Natural killer cell treated with Interleukin-12 subunit alpha and Interleukin-12 subunit beta and Interleukin-15 and Interleukin-18, amount 100 ng/mL, for 72 hours (primary cell): Measurements from ENCODE around the gene TMEM47. TPM values are rescaled to one million over a fixed set of nuclear protein-coding genes. Genes with fewer than 3 reads are reported as not detected.

Source experiments
- ATAC-seq, 2 donors: fragments of 150-1000 bp; cut with Tn5 transposase in 1 of 2; sonication (Bioruptor Pico), chemical (Tn5 transposase) in 1 of 2; 2 replicates each; pipeline ENCODE4 v1.10.0; 2021
- DNase-seq: peaks from one replicate; pipeline ENCODE4 v3.0.0; 2022; ENCODE audit warnings: low spot score
- H3K27ac Mint-ChIP-seq, 2 donors: 1 replicate in 1 of 2; 2 replicates in 1 of 2; pipeline ENCODE4 v1.8.0; 2022; ENCODE audit warnings: mixed read lengths in 2 of 2, mild to moderate bottlenecking in 1 of 2, moderate library complexity in 1 of 2
- H3K27me3 Mint-ChIP-seq, 2 donors: 1 replicate in 1 of 2; 2 replicates in 1 of 2; pipeline ENCODE4 v1.8.0; 2022; ENCODE audit warnings: mixed read lengths in 2 of 2
- H3K36me3 Mint-ChIP-seq: one replicate; pipeline ENCODE4 v1.8.0; 2022; ENCODE audit warnings: mixed read lengths
- H3K4me1 Mint-ChIP-seq, 2 donors: 1 replicate in 1 of 2; 2 replicates in 1 of 2; pipeline ENCODE4 v1.8.0; 2022; ENCODE audit warnings: low read depth in 2 of 2, mixed read lengths in 2 of 2, mild to moderate bottlenecking in 1 of 2
- H3K4me3 Mint-ChIP-seq: one replicate; pipeline ENCODE4 v1.8.0; 2022; ENCODE audit warnings: mixed read lengths
- H3K9me3 Mint-ChIP-seq: 2 replicates; pipeline ENCODE4 v1.8.0; 2022; ENCODE audit warnings: mixed read lengths
- total RNA-seq, 2 donors: library from RNA; stranded (reverse); gene quantifications; one replicate each; pipeline ENCODE4 v1.2.3, GENCODE V29; 2022

Gene TMEM47
- total RNA-seq, 2 donors from 2014 or later: not detected

DNA sequence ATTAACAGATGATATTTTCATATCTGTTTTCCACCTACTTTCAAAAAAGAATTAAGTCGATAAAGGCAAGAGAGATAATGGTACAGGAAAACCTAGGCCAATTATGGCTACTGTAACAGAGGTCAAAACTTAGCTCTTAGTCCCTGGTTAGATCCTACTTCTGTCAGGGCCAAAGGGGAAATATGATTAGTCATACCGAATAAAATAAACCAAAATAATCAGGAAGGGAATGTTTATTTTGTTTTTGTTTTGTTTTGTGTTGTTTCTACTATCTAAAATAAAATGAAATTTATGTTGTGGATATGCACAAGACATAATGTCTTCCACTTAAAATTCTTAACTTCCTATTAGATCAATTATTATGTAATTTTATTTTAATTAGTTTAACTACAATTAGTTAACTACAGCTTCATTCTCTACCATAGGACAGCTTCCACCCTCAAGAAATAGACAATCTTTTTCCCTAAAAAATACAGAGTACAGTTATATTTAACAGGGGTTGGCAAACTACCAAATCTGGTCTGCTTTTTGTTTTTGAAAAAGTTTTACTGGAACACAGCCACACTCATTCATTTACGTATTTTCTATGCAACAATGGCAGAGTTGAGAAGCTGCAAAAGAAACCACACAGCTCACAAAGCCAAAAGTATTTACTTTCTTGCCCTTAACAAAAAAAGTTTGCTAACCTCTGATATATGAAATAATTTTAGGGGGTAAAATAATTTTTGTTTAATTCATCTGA lies 25.4 kb downstream of the TMEM47 start:
- H3K27ac Mint-ChIP-seq: no peak overlapping the region
- DNase-seq: no peak
- no peaks in the 10 kb centered on the region for H3K9me3 Mint-ChIP-seq

DNA sequence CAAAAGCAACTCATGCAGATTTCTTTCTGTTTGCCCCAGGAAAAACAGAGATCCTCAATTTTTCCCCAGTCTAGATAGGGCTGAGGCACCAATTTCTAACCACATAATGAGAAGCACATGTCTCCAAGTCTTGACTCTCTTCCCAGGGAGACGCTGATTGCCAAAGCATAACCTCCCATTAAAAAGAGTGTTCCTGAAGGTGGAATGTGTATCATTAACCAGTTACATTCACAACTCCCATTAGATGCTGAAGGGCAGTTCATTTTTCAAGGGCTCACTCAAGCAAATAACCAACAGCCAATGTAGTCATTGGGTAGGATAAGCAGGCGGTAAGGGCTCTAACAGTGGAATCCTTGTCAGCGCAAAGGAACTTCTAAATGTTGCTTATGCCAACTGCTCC lies 27.5 kb downstream of the TMEM47 start:
- Mint-ChIP-seq H3K27ac (no peak overlapping the region), H3K4me1 (no peaks in the 10 kb centered on the region), H3K4me3 (no peak overlapping the region), H3K27me3 (no peaks in the 10 kb centered on the region), H3K9me3 (no peaks in the 10 kb centered on the region), H3K36me3 (no peaks in the 10 kb centered on the region)
- ATAC-seq (no peak), DNase-seq (no peak)

More for the DNA sequence above, 25.4 kb downstream of the TMEM47 start:
- Mint-ChIP-seq H3K4me1 (no peaks in the 10 kb centered on the region), H3K36me3 (no peaks in the 10 kb centered on the region), H3K4me3 (no peak overlapping the region), H3K27me3 (peaks cover 0 to 5% of the 10 kb centered on the region in 2 donors)
- ATAC-seq: no peak

DNA sequence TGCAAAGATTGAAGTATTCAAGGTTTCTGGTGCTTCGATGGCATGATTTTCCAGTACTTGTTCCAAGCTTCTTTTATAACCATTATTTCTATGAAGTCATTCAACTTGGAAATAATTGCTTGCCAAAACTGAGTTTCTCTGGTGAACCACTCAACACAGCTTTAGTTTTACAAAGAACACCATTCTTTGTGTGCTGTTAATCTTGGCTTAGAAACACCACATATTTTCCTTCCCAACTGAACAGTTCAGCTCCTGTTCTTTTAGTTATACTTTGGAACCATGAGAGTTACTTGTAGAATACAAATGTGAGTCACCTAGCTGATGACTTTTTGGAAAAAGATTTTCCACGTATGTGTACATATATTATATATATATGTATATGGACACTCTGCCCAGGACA lies 32.7 kb downstream of the TMEM47 start:
- H3K4me1 Mint-ChIP-seq: no peaks in the 10 kb centered on the region
- DNase-seq: no peak
- H3K4me3 Mint-ChIP-seq: no peak overlapping the region
- H3K9me3 Mint-ChIP-seq: no peaks in the 10 kb centered on the region
- ATAC-seq: no peak
- H3K36me3 Mint-ChIP-seq: no peaks in the 10 kb centered on the region
- H3K27me3 Mint-ChIP-seq: no peaks in the 10 kb centered on the region
- no peak overlapping the region for H3K27ac Mint-ChIP-seq

DNA sequence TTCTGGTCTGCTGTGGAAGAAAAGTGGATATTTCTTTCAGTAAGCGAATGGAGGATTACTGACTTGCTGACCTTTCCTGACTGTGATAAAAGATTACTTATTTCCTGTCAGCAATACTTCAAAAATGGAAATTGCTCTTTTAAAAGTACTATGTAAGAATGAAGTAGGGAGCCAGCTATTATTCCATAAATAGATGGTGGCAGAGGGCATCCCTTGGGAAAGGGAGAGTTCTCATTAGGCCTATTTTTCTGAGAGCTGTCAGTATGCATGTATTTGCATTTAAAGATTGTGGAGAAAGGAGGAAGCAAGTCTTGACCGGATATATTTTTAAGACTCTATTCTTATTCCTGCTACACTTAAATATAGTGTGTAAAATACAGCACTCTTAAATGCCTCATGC lies 37.2 kb downstream of the TMEM47 start:
- no peak for DNase-seq
- Mint-ChIP-seq H3K9me3 (no peaks in the 10 kb centered on the region), H3K27ac (no peak overlapping the region), H3K27me3 (no peaks in the 10 kb centered on the region), H3K4me1 (no peaks in the 10 kb centered on the region), H3K36me3 (no peaks in the 10 kb centered on the region), H3K4me3 (no peak overlapping the region)
- no peak for ATAC-seq

DNA sequence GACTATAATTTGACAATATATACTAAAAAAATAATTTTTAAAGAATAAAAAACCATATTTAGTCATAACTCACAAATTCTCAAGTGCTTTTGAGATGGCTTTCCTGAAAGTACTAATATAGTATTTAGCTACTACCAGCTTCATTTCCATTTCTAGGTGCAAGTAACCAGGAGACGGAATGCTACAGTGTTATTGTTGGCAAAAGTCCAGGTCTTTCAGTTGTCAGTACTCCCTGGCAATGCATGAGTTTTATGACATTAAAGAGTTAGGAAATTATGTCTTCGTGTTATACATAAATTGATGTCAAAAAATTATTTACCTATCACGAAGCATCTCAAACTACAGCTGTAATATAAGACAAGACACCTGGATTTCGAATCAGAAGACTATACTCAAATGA lies 45.0 kb downstream of the TMEM47 start:
- no peaks in the 10 kb centered on the region for H3K36me3 Mint-ChIP-seq
- H3K9me3 Mint-ChIP-seq: peaks cover 7% of the 10 kb centered on the region
- ATAC-seq (no peak), DNase-seq (no peak)
- no peaks in the 10 kb centered on the region for H3K27me3 Mint-ChIP-seq
- no peaks in the 10 kb centered on the region for H3K4me1 Mint-ChIP-seq
- no peak overlapping the region for H3K27ac Mint-ChIP-seq
- no peak overlapping the region for H3K4me3 Mint-ChIP-seq

DNA sequence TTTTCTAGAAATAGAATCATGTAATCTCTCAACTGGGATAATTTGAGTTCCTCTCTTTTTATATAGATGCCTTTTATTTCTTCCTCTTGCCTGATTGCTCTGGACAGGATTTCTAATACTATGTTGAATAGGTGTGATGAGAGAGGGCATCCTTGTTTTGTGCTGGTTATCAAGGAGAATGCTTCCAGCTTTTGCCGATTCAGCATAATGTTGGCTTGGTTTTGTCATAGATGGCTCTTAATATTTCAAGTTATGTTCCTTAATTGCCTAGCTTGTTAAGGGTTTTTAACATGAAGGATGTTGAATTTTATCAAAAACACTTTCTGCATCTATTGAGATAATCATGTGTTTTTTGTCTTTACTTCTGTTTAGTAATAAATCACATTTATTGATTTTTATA lies 58.7 kb downstream of the TMEM47 start:
- Mint-ChIP-seq H3K4me3 (no peak overlapping the region), H3K27me3 (no peaks in the 10 kb centered on the region), H3K4me1 (no peaks in the 10 kb centered on the region), H3K27ac (no peak overlapping the region), H3K9me3 (peaks cover 20% of the 10 kb centered on the region), H3K36me3 (peaks cover 10% of the 10 kb centered on the region)
- no peak for DNase-seq
- ATAC-seq: no peak

DNA sequence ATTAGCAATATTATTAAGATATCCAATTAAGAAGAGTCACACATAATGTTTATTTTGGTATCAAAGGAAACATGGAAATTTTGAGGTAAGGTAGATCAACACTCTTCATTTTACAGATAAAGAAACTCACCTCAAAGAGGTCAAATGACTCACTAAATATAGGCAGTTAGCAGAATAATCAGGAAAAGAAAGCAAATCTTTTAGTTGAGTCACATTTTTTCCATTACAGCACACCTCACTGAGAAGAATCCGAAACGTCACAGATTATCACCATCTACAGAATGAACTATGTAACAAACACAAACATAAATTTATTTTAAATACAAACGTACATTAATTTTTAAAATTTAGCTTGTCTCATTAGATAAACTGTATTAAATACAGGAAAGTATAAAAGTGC lies 70.1 kb downstream of the TMEM47 start:
- Mint-ChIP-seq H3K9me3 (peaks cover 9% of the 10 kb centered on the region), H3K36me3 (no peaks in the 10 kb centered on the region), H3K27ac (no peak overlapping the region), H3K4me3 (no peak overlapping the region), H3K27me3 (peaks cover 0 to 3% of the 10 kb centered on the region in 2 donors), H3K4me1 (no peaks in the 10 kb centered on the region)
- no peak for DNase-seq
- no peak for ATAC-seq

DNA sequence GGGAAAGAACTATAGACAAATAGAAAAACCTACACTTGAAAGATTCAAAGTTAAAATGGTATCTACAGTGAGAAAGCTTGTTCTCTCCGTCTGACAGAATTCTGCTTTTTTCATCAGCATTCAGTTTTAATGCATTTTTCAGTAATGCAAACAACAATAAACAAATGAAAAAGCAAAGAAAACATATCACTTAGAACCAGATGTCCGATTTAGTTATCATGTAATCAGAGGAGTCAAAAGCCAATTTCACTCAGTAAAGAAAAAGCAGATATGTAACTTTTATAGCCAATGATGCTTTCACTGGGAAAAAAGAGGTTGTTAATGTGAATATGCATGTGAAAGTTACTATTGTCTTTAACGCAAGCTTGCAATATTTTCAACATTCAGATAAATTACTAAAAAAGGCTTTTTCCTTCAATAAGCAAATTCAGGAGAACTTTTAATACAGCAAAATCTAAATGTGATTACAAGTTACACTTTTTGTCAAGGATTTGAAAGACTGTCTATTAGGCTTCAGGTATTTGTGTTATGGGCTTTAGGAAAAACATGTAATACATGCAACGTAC lies 70.7 kb downstream of the TMEM47 start:
- Mint-ChIP-seq H3K9me3 (peaks cover 9% of the 10 kb centered on the region), H3K27ac (no peak overlapping the region), H3K4me3 (no peak overlapping the region), H3K4me1 (no peaks in the 10 kb centered on the region), H3K36me3 (no peaks in the 10 kb centered on the region), H3K27me3 (peaks cover 0 to 3% of the 10 kb centered on the region in 2 donors)
- no peak for DNase-seq
- no peak for ATAC-seq

DNA sequence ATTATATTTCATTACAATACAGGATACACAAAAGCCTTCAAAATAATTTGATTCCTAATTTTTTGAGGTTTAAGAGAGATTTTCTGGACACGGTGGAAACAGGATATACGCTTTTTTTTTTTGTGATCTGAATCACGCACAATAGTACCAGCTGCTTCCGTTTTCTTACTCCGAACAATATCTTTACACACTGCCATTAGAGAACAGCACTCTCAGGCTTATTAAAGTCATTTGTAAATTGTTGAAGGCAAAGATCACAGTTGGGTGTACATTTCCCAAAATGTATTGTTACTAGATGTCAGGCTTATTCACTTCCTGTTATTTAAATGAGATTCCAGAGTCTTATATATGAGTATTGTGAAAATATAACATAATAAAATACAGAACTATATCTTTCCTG lies 71.5 kb downstream of the TMEM47 start:
- ATAC-seq (no peak), DNase-seq (no peak)
- Mint-ChIP-seq H3K27me3 (peaks cover 0 to 3% of the 10 kb centered on the region in 2 donors), H3K4me1 (no peaks in the 10 kb centered on the region), H3K36me3 (no peaks in the 10 kb centered on the region), H3K9me3 (peaks cover 9% of the 10 kb centered on the region), H3K27ac (no peak overlapping the region), H3K4me3 (no peak overlapping the region)

DNA sequence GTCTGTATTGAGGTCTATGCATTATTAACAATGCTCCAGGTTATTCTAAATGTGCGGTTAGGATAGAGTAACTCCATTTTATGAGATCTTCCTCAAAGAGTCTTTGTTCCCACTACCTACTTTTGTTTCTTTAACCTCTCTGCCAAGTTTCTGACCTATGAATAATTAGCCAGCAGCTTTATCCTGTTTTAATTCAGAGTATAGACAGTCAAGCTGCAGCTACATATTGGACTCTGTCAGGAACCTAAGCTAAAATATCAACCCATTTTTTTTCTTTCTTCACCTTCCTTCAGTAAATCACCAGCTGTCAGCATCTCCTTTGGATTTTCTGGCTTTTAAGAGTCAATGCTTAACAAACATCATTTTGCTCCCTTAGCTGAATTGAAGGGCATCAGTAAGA lies 72.3 kb downstream of the TMEM47 start:
- Mint-ChIP-seq H3K27ac (no peak overlapping the region), H3K9me3 (peaks cover 9% of the 10 kb centered on the region), H3K4me1 (no peaks in the 10 kb centered on the region), H3K36me3 (no peaks in the 10 kb centered on the region), H3K27me3 (peaks cover 0 to 3% of the 10 kb centered on the region in 2 donors), H3K4me3 (no peak overlapping the region)
- DNase-seq (no peak), ATAC-seq (no peak)

DNA sequence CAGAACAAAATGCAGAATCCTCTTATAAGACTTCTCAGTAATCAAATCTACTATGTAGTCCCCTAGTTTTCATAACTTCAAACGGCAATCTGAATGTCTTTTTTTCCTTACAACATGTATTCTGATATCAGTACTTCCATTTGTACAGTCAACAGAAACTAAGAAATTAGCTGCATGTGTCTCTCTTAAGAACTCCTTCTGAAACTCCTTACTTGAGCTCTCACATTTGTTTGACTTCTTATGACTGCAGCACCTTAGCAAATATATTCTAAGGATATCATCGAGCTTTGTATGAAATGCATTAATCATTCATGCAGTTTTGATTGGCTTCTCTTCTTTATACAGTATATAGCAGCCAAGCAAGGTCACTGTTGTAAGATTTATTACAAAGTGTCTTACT lies 77.0 kb downstream of the TMEM47 start:
- Mint-ChIP-seq H3K27me3 (no peaks in the 10 kb centered on the region), H3K4me1 (no peaks in the 10 kb centered on the region), H3K27ac (no peak overlapping the region), H3K9me3 (peaks cover 4% of the 10 kb centered on the region), H3K4me3 (no peak overlapping the region), H3K36me3 (no peaks in the 10 kb centered on the region)
- no peak for DNase-seq
- no peak for ATAC-seq

DNA sequence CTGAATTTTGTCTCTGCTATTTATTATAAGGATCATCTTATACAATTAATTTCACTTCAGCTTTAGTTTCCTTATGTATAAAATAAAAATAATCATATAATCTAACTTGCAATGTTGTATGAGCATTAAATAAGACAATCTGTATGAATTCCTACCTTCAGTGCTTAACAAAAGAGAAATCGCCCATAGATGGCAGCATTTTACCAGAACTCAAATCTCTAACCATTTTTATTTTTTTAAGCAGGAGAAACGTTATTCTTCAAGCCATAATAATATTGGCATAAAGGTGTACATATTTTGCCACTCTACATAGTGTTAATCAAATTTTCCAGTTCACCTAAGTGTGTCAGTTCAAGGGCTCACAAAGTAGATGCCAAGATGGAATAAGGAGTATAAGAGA lies 78.8 kb downstream of the TMEM47 start:
- DNase-seq: no peak
- H3K4me3 Mint-ChIP-seq: no peak overlapping the region

More for the DNA sequence above, 78.8 kb downstream of the TMEM47 start:
- ATAC-seq: no peak
- Mint-ChIP-seq H3K27me3 (no peaks in the 10 kb centered on the region), H3K4me1 (no peaks in the 10 kb centered on the region), H3K36me3 (no peaks in the 10 kb centered on the region), H3K9me3 (peaks cover 4% of the 10 kb centered on the region), H3K27ac (no peak overlapping the region)
